GM12872 (cell line): ENCODE results near the gene SLC25A26.

Source experiments
- CTCF ChIP-seq: IDR thresholded peaks from 3 replicates; pipeline ENCODE4 v1.5.1; 2011; ENCODE audit warnings: low read depth, mild to moderate bottlenecking, low read length, moderate library complexity; ENCODE audit not compliant: insufficient read depth

Gene SLC25A26

DNA sequence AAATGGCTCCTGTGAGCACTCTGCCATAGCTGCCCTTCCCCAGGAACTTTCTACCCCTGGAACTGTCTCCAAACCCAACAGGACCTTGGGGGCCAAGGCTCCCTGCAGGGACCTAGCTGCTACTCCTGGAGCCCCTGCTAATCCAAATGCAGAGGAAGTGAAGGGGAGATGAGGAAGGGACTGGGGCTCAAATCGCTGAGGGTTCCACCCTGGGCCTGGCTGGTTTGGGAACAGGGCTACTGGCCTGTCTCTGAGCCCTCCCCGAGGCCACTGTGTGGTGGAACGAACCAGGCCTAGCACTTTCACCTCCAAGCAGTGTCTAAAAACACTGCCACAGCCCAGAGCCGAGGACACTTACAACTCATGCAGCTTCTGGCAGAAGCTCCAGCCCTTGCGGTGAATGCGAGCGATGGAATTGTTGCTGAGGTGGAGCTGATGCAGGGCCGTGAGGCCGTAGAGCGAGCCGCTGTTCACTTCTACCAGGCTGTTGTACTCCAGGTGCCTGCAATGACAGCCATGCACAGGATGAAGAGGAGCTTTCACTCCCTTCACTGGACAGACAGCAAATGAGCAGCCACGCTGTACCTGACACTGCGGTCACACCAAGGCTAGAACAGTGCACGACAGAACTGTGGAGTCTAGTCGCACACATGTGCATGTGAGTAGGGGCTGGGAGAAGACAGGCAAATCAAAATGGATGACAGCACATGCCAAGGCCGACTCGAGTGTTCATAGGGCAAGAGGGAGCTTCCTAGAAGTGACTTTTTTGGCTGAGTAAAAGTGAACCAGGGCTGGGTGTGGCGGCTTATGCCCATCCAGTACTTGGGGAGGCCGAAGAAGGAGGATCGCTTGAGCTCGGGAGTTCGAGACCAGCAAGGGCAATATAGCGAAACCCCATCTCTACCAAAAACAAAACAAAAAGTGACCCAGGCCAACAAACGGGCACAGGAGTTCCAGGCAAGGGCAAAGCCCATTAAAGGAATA, 189.3 kb downstream of the SLC25A26 start:
- no peak for TF ChIP-seq CTCF

- TF ChIP-seq CTCF: no peak
Measured at GRCh38 chr3:66410976-66411375, 190.2 kb downstream of the SLC25A26 start.

- TF ChIP-seq CTCF: no peak
Measured at GRCh38 chr3:66411474-66411873, 190.7 kb downstream of the SLC25A26 start.

GRCh38 chr3:66411961-66412887, 191.4 kb downstream of the SLC25A26 start:
- no peak for TF ChIP-seq CTCF

DNA sequence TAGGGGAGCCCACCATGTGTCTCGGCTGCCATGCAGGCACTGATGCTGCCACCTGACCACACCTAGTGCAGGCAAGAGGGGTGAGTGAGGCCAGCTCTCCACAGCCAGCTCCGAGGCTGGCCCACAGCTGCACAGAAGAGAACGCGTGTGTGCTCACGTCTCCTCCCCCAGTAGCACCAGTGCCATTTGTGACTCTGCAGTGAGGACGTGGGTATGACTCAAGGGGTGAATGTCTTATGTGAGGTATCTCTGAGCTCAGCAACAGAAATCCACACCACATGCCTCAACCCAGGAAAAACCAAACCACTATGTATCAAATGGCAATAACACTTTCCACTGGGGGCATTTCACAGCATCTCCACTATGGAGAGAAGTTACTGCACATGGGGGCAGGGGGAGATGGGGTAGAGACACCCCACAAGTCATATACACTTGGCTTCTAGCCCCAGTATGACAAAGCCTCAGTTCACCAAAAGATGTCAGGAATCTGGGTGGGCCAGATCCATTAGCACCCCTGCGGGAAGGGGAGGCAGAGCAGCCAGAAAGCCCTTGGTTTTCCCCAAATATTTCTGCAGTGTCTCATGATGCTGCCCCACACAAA, 192.4 kb downstream of the SLC25A26 start:
- no peak for TF ChIP-seq CTCF

GRCh38 chr3:66414846-66415245, 194.0 kb downstream of the SLC25A26 start:
- no peak for TF ChIP-seq CTCF

GRCh38 chr3:66415867-66416428, 195.1 kb downstream of the SLC25A26 start:
- no peak for TF ChIP-seq CTCF
